ENCODE data around the gene LILRB4.
"Not testable (repeated sequence)": the region's sequence is repeated elsewhere in the genome, so short reads cannot be mapped to it uniquely, and the experiment has no call there.

LILRB4 gene

GRCh38 chr19:54653181-54653809 lies 9.5 kb upstream of the LILRB4 start:
- DNase-seq = no peak

- no peak for DNase-seq
These were observed 8.1 kb upstream of the LILRB4 start for GRCh38 chr19:54654447-54655321.

- DNase-seq = no peak
These were observed 3.5 kb upstream of the LILRB4 start for GRCh38 chr19:54659300-54659699.

- no peak for DNase-seq
These were observed 2.5 kb upstream of the LILRB4 start for GRCh38 chr19:54660306-54660705.

- DNase-seq = no peak
These were observed 1.8 kb upstream of the LILRB4 start for GRCh38 chr19:54660964-54661363.

- no peak for DNase-seq
These were observed 821 bp upstream of the LILRB4 start for GRCh38 chr19:54661846-54662481.

- no peak for DNase-seq
These were observed 2.7 kb downstream of the LILRB4 start for GRCh38 chr19:54665530-54665929.

- DNase-seq = no peak
These were observed 4.4 kb downstream of the LILRB4 start for GRCh38 chr19:54667217-54667616.

- no peak for DNase-seq
These were observed 5.6 kb downstream of the LILRB4 start for GRCh38 chr19:54668353-54668752.

GRCh38 chr19:54670576-54671357 lies 8.0 kb downstream of the LILRB4 start:
- DNase-seq = no peak

- no peak for DNase-seq
These were observed 10.4 kb downstream of the LILRB4 start for GRCh38 chr19:54673222-54673621.

GRCh38 chr19:54674021-54674617 lies 11.3 kb downstream of the LILRB4 start:
- no peak for DNase-seq

- not testable (repeated sequence) for DNase-seq
These were observed 13.5 kb downstream of the LILRB4 start for GRCh38 chr19:54676210-54676834.

- no peak for DNase-seq
These were observed 14.4 kb downstream of the LILRB4 start for GRCh38 chr19:54677217-54677616.

GRCh38 chr19:54681596-54681995 lies 18.8 kb downstream of the LILRB4 start:
- DNase-seq = not testable (repeated sequence)

- DNase-seq = no peak
These were observed 19.6 kb downstream of the LILRB4 start for GRCh38 chr19:54682306-54682856.

- no peak for DNase-seq
These were observed 21.7 kb downstream of the LILRB4 start for GRCh38 chr19:54684527-54684926.

GRCh38 chr19:54691582-54692297 lies 29.0 kb downstream of the LILRB4 start:
- no peak for DNase-seq

- no peak for DNase-seq
These were observed 29.5 kb downstream of the LILRB4 start for GRCh38 chr19:54692298-54692615.

GRCh38 chr19:54694648-54695047 lies 31.9 kb downstream of the LILRB4 start:
- no peak for DNase-seq

GRCh38 chr19:54696117-54696548 lies 33.3 kb downstream of the LILRB4 start:
- DNase-seq = no peak

Measured in DMS79 (cell line).